ENCODE measurements around the gene CPPED1. TPM values are rescaled to one million over a fixed set of nuclear protein-coding genes. Genes with fewer than 3 reads are reported as not detected.

CPPED1 gene
- total RNA-seq, 1 experiment from 2014 or later = 8.1 TPM

DNA sequence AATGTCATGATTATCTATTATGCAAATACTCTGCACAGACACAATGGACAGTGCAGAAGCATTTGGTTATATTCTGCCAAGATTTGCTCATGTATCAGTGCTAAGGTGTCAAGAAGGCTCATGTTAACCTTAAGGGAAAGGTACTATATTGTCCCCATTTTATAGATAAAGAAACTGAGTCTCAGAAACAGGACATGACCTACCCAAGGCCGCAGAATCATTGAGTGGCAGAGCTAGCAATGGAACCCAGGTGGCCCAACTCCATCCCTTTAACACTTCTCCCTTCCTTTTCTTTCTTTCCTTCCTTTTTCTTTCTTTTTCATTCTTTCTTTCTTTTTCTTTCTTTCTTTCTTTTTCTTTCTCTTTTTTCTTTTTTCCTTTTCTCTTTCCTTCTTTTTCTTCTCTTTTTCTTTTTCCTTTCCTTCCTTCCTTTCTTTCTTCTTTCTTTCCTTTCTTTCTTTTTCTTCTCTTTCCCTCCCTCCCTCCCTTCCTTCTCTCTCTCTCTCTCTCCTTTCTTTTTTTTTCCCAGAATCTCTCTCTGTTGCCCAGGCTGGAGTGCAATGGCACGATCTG, 149.8 kb downstream of the CPPED1 start:
- no peak for DNase-seq (ENCODE audit: low read depth, low spot score)
- no peaks in the 10 kb centered on the region for H3K9me2 ChIP-seq (ENCODE audit: insufficient read depth)
- H3K4me1 ChIP-seq (ENCODE audit: control insufficient read depth in 1 of 2, insufficient read depth in 2 of 2, low read length in 2 of 2) = peaks cover 0 to 5% of the 10 kb centered on the region in 2 experiments; a peak in 1 of 4 replicates
- intact Hi-C loops (cut with micrococcal nuclease) = no loop called here
- no peaks in the 10 kb centered on the region for H3K79me2 ChIP-seq (ENCODE audit: insufficient read depth, low read length)
- POLR2A ChIA-PET = interaction anchor here (1.2 kb wide), 1 partner anchor 41 kb away, joined by 4 read pairs; no protein-coding TSS in a partner anchor
- no peaks in the 10 kb centered on the region for H3K9me3 ChIP-seq (ENCODE audit: control insufficient read depth in 1 of 2, insufficient read depth in 1 of 2, low read depth in 1 of 2, low read length in 2 of 2)
- no peak for ATAC-seq
- no peak overlapping the region for H3K4me2 ChIP-seq (ENCODE audit: low read length)
- H3K4me3 ChIP-seq (replicated peaks in 1 of 2; ENCODE audit: low read depth in 1 of 2, low read length in 2 of 2) = no peak overlapping the region
- no peak overlapping the region for H3K27ac ChIP-seq (ENCODE audit: low read depth, low read length)
- no peaks in the 10 kb centered on the region for H3K27me3 ChIP-seq (ENCODE audit: insufficient read depth, low read length)
- no peaks in the 10 kb centered on the region for H3K36me3 ChIP-seq (ENCODE audit: control insufficient read depth in 1 of 2, insufficient read depth in 2 of 2, low read length in 2 of 2)
- no peak overlapping the region for H2AFZ ChIP-seq (ENCODE audit: low read depth, low read length, poor library complexity, severe bottlenecking)
- H3K9ac ChIP-seq (ENCODE audit: low read length) = no peak overlapping the region
- TF ChIP-seq CBX3 (IDR thresholded peaks at IDR 0.05; ENCODE audit: low read depth) = no peak
- no peak for TF ChIP-seq MAX (IDR thresholded peaks at IDR 0.05)
- TF ChIP-seq POLR2A (IDR thresholded peaks at IDR 0.05; ENCODE audit: borderline replicate concordance, extremely low read depth, insufficient read depth, insufficient read length) = no peak
- TF ChIP-seq SP1 (IDR thresholded peaks at IDR 0.05; ENCODE audit: low read depth) = no peak
- no peak for TF ChIP-seq ATF3 (IDR thresholded peaks at IDR 0.05)
- TF ChIP-seq YY1 (IDR thresholded peaks at IDR 0.05; ENCODE audit: extremely low read depth, insufficient replicate concordance, low read depth, low read length) = no peak
- TF ChIP-seq ELF1 (IDR thresholded peaks at IDR 0.05; ENCODE audit: borderline replicate concordance, low read depth) = no peak
- TF ChIP-seq RAD21 (IDR thresholded peaks at IDR 0.05; ENCODE audit: low read depth) = no peak
- TF ChIP-seq TCF7L2 (IDR thresholded peaks at IDR 0.05; ENCODE audit: borderline replicate concordance, extremely low read depth, insufficient read depth, insufficient read length) = no peak
- TF ChIP-seq, protein P1, sequence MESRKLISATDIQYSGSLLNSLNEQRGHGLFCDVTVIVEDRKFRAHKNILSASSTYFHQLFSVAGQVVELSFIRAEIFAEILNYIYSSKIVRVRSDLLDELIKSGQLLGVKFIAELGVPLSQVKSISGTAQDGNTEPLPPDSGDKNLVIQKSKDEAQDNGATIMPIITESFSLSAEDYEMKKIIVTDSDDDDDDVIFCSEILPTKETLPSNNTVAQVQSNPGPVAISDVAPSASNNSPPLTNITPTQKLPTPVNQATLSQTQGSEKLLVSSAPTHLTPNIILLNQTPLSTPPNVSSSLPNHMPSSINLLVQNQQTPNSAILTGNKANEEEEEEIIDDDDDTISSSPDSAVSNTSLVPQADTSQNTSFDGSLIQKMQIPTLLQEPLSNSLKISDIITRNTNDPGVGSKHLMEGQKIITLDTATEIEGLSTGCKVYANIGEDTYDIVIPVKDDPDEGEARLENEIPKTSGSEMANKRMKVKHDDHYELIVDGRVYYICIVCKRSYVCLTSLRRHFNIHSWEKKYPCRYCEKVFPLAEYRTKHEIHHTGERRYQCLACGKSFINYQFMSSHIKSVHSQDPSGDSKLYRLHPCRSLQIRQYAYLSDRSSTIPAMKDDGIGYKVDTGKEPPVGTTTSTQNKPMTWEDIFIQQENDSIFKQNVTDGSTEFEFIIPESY (IDR thresholded peaks at IDR 0.05; ENCODE audit: extremely low read depth, insufficient replicate concordance, low read length) = no peak
- TF ChIP-seq, protein P2, sequence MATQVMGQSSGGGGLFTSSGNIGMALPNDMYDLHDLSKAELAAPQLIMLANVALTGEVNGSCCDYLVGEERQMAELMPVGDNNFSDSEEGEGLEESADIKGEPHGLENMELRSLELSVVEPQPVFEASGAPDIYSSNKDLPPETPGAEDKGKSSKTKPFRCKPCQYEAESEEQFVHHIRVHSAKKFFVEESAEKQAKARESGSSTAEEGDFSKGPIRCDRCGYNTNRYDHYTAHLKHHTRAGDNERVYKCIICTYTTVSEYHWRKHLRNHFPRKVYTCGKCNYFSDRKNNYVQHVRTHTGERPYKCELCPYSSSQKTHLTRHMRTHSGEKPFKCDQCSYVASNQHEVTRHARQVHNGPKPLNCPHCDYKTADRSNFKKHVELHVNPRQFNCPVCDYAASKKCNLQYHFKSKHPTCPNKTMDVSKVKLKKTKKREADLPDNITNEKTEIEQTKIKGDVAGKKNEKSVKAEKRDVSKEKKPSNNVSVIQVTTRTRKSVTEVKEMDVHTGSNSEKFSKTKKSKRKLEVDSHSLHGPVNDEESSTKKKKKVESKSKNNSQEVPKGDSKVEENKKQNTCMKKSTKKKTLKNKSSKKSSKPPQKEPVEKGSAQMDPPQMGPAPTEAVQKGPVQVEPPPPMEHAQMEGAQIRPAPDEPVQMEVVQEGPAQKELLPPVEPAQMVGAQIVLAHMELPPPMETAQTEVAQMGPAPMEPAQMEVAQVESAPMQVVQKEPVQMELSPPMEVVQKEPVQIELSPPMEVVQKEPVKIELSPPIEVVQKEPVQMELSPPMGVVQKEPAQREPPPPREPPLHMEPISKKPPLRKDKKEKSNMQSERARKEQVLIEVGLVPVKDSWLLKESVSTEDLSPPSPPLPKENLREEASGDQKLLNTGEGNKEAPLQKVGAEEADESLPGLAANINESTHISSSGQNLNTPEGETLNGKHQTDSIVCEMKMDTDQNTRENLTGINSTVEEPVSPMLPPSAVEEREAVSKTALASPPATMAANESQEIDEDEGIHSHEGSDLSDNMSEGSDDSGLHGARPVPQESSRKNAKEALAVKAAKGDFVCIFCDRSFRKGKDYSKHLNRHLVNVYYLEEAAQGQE (IDR thresholded peaks at IDR 0.05; ENCODE audit: low read depth) = no peak
- TF ChIP-seq ZFX (IDR thresholded peaks at IDR 0.05) = no peak
- TF ChIP-seq CEBPB (IDR thresholded peaks at IDR 0.05; ENCODE audit: low read depth) = no peak
- H4K20me1 ChIP-seq (ENCODE audit: insufficient read depth) = no peaks in the 10 kb centered on the region
- CTCF ChIA-PET = no interaction called here
- BruUV-seq (replicated peaks) = no TSS peak
- RAD21 ChIA-PET (ENCODE audit: low non-redundant PET in 1 of 2, low total read pairs in 2 of 2, uncharacterized antibody in 2 of 2, unreplicated experiment in 2 of 2) = no interaction called here
